Thyroid gland (tissue), 4 donors: ENCODE data around the gene SYDE1.

ENCODE experiments used
- CTCF ChIP-seq, 6 experiments: fragments of 200-600 bp in 3 of 6; fragments of 450-650 bp in 3 of 6; sonication (generic) in 3 of 6; IDR thresholded peaks; one replicate each; pipeline ENCODE4 v1.5.1; 2016 to 2019; ENCODE audit warnings: antibody characterized with exemption in 6 of 6, mild to moderate bottlenecking in 2 of 6, inconsistent platforms in 1 of 6, moderate library complexity in 1 of 6
- POLR2A ChIP-seq, 2 donors: fragments of 450-650 bp; IDR thresholded peaks; one replicate each; pipeline ENCODE4 v1.6.1; 2017; ENCODE audit warnings: antibody characterized with exemption in 2 of 2, mild to moderate bottlenecking in 2 of 2, moderate library complexity in 1 of 2

GRCh38 chr19:15161028-15161984 is 54.1 kb downstream of the SYDE1 start:
- peak in 2 of 6 experiments; percentile 8 to 10 for TF ChIP-seq CTCF (IDR thresholded peaks at IDR 0.05)
- TF ChIP-seq POLR2A (IDR thresholded peaks at IDR 0.05) = no peak
